ENCODE measurements around the gene SHB. TPM values are rescaled to one million over a fixed set of nuclear protein-coding genes. Genes with fewer than 3 reads are reported as not detected.

The SHB gene
- total and polyA plus RNA-seq, 2 donors = 4.9 to 5.5 TPM

DNA sequence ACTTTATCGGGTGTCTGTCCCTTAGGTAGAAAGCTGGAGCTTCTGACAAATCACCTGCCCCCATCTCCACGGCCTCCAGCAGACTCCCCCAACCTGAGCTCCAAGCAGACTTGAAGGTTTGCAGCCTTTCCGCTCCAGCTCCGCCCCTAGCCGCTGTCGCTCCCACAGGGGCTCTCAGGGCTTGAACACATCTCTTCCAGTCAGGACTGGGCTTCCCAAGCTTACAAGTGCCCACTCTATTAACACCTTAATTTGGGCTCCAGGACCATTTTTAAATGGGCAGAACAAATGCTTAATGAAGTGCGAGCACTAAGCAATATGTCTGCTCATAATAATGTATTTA, 147.9 kb downstream of the SHB start:
- Histone ChIP-seq H3K27me3 (ENCODE audit: control insufficient read depth in 2 of 2, insufficient read depth in 1 of 2, low read length in 1 of 2) (no peaks in the 10 kb centered on the region), H3K4me1 (ENCODE audit: control insufficient read depth in 2 of 2, insufficient read depth in 2 of 2, low read length in 2 of 2) (peaks cover under 1 to 26% of the 10 kb centered on the region in 2 donors), H3K9me3 (ENCODE audit: control insufficient read depth in 2 of 2, insufficient read depth in 1 of 2, low read length in 1 of 2) (no peaks in the 10 kb centered on the region), H3K4me3 (ENCODE audit: low read length in 2 of 2) (no peak overlapping the region), H3K36me3 (ENCODE audit: control insufficient read depth in 2 of 2, insufficient read depth in 2 of 2, low read length in 1 of 2) (no peaks in the 10 kb centered on the region), H3K27ac (ENCODE audit: low read depth in 1 of 2, low read length in 1 of 2) (no peak overlapping the region)
- DNase-seq (ENCODE audit: low read depth in 6 of 9, low spot score in 9 of 9) = no peak
- 96% methylated on average over 7 of the region's 7 CpGs for WGBS

DNA sequence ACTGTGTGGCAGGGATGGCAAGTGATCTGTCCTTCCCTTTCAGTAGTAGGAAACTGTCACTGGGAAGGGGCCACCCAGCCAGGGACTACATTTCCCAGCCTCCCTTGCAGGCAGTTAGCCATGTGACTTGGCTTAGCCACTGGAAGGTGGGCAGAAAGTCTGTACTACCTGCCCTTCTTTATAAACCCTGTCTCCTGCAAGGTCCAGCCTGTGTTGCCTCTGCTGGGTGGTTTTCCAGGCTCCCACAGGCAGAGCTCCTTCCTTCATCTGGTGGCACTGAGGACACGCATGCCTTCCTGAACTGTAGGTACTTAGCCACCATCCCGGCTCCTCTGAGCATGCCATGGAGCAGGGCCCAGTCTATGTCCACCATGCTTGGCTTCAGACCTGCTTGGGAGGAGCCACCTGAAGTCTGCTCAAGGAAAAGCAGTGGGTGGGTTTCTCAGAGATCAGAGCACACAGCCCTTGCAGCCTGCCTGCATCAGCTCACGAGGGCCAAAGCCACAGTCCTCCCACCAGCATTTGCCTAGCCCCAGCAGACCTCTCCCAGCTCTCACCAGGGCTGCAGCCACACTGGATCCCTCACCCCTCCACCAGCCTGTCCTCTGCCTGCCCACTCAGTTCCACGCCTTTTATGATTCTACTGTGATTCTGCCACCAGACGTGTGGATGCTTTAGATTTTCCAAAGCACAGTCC, 148.4 kb downstream of the SHB start:
- DNase-seq (ENCODE audit: low read depth in 6 of 9, low spot score in 9 of 9) = peak in 2 of 9 donors; percentile 37 to 48
- H3K4me1 ChIP-seq (ENCODE audit: control insufficient read depth in 2 of 2, insufficient read depth in 2 of 2, low read length in 2 of 2) = peaks cover 0 to 24% of the 10 kb centered on the region in 2 donors
- no peak overlapping the region for H3K27ac ChIP-seq (ENCODE audit: low read depth in 1 of 2, low read length in 1 of 2)
- H3K36me3 ChIP-seq (ENCODE audit: control insufficient read depth in 2 of 2, insufficient read depth in 2 of 2, low read length in 1 of 2) = no peaks in the 10 kb centered on the region
- WGBS = 94% methylated on average over 5 of the region's 5 CpGs
- H3K9me3 ChIP-seq (ENCODE audit: control insufficient read depth in 2 of 2, insufficient read depth in 1 of 2, low read length in 1 of 2) = no peaks in the 10 kb centered on the region
- no peak overlapping the region for H3K4me3 ChIP-seq (ENCODE audit: low read length in 2 of 2)
- no peaks in the 10 kb centered on the region for H3K27me3 ChIP-seq (ENCODE audit: control insufficient read depth in 2 of 2, insufficient read depth in 1 of 2, low read length in 1 of 2)

DNA sequence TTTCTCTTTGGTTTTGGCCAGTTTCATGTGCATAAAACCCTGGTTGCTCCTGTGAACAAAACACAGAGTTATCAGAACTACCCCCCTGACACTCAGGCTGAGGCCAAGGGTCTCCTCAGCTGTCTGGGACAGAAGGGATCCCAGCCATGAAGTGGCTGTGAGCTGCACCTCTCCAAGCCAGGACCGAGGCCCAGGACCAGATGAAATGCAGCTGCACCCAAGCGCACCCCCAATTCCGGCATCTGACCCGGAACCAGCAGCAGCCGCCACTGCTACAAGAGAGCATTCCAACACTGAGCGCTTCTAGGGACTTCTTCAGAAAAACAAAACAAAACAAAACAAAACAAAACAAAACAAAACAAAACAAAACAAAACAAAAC, 149.1 kb downstream of the SHB start:
- no peaks in the 10 kb centered on the region for H3K27me3 ChIP-seq (ENCODE audit: control insufficient read depth in 2 of 2, insufficient read depth in 1 of 2, low read length in 1 of 2)

DNA sequence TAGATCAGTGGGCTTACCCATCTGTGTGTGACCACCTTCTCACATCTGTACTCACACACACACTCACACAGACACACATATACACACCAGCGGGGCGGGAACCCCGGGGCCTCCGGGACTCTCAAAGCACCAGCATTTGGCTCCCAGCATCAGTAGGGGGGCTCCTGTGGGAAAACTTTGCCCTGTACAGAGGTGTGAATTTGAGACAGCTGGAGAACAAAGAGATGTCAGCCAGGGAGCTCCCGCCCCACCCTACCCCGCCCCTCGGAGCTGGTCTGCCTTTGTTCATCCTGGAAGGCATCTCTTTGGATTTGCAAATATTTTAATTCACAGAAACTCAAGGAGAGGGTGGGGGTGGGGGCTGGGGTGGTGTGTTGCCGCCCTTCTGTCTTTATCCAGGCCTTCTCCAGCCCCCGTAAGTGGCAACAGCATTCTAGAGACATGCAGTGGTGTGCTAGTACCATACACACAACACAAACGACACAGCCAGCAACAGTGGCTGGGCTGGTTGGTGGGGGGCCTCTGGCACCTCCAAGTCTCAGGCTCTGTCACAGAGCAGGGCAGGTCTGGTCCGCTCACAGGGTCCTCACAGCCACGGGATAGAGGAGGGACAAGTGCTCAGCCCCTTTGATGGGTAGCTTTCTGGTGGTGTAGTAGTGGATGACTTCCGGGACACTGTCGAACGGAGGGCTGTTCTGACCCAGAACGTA, 149.6 kb downstream of the SHB start:
- Histone ChIP-seq H3K27ac (ENCODE audit: low read depth in 1 of 2, low read length in 1 of 2) (no peak overlapping the region), H3K4me1 (ENCODE audit: control insufficient read depth in 2 of 2, insufficient read depth in 2 of 2, low read length in 2 of 2) (peaks cover 0 to 24% of the 10 kb centered on the region in 2 donors), H3K36me3 (ENCODE audit: control insufficient read depth in 2 of 2, insufficient read depth in 2 of 2, low read length in 1 of 2) (no peaks in the 10 kb centered on the region), H3K9me3 (ENCODE audit: control insufficient read depth in 2 of 2, insufficient read depth in 1 of 2, low read length in 1 of 2) (no peaks in the 10 kb centered on the region), H3K27me3 (ENCODE audit: control insufficient read depth in 2 of 2, insufficient read depth in 1 of 2, low read length in 1 of 2) (no peaks in the 10 kb centered on the region), H3K4me3 (ENCODE audit: low read length in 2 of 2) (no peak overlapping the region)
- no peak for DNase-seq (ENCODE audit: low read depth in 6 of 9, low spot score in 9 of 9)
- 95% methylated on average over 16 of the region's 16 CpGs for WGBS

More for the DNA sequence above, 149.1 kb downstream of the SHB start:
- H3K9me3 ChIP-seq (ENCODE audit: control insufficient read depth in 2 of 2, insufficient read depth in 1 of 2, low read length in 1 of 2) = no peaks in the 10 kb centered on the region
- H3K4me1 ChIP-seq (ENCODE audit: control insufficient read depth in 2 of 2, insufficient read depth in 2 of 2, low read length in 2 of 2) = peaks cover 0 to 24% of the 10 kb centered on the region in 2 donors
- WGBS = 97% methylated on average over 6 of the region's 6 CpGs
- no peak for DNase-seq (ENCODE audit: low read depth in 6 of 9, low spot score in 9 of 9)
- H3K36me3 ChIP-seq (ENCODE audit: control insufficient read depth in 2 of 2, insufficient read depth in 2 of 2, low read length in 1 of 2) = no peaks in the 10 kb centered on the region
- no peak overlapping the region for H3K4me3 ChIP-seq (ENCODE audit: low read length in 2 of 2)
- no peak overlapping the region for H3K27ac ChIP-seq (ENCODE audit: low read depth in 1 of 2, low read length in 1 of 2)

DNA sequence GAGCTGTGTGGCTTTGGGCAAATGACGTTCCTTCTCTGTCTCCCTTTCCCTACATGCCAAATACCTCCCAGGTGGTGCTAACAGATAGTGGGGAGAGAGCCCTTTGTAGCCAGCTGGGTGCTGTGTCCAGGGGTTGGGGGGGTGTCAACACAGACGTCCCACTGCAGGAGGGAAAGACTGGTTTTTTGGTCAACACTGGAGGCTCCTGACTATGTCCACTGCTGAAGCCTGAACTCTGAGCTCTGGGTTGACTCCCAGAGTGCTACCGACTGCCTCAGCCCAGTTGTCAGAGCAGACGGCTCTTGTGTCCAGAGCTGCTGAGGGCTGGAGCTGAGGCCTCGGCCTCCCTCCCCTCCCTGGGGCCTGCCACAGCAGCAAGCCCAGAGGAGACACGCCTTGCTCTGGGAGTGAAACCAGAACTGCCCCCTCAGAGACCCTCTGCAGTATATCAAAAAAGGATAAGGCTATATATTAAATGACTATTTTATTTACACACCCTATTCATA, 150.3 kb downstream of the SHB start:
- no peaks in the 10 kb centered on the region for H3K36me3 ChIP-seq (ENCODE audit: control insufficient read depth in 2 of 2, insufficient read depth in 2 of 2, low read length in 1 of 2)
- no peak overlapping the region for H3K4me3 ChIP-seq (ENCODE audit: low read length in 2 of 2)
- no peak for DNase-seq (ENCODE audit: low read depth in 6 of 9, low spot score in 9 of 9)
- WGBS = 96% methylated on average over 6 of the region's 6 CpGs
- peaks cover 0 to 27% of the 10 kb centered on the region in 2 donors for H3K4me1 ChIP-seq (ENCODE audit: control insufficient read depth in 2 of 2, insufficient read depth in 2 of 2, low read length in 2 of 2)
- H3K27me3 ChIP-seq (ENCODE audit: control insufficient read depth in 2 of 2, insufficient read depth in 1 of 2, low read length in 1 of 2) = no peaks in the 10 kb centered on the region
- H3K27ac ChIP-seq (ENCODE audit: low read depth in 1 of 2, low read length in 1 of 2) = no peak overlapping the region
- no peaks in the 10 kb centered on the region for H3K9me3 ChIP-seq (ENCODE audit: control insufficient read depth in 2 of 2, insufficient read depth in 1 of 2, low read length in 1 of 2)

DNA sequence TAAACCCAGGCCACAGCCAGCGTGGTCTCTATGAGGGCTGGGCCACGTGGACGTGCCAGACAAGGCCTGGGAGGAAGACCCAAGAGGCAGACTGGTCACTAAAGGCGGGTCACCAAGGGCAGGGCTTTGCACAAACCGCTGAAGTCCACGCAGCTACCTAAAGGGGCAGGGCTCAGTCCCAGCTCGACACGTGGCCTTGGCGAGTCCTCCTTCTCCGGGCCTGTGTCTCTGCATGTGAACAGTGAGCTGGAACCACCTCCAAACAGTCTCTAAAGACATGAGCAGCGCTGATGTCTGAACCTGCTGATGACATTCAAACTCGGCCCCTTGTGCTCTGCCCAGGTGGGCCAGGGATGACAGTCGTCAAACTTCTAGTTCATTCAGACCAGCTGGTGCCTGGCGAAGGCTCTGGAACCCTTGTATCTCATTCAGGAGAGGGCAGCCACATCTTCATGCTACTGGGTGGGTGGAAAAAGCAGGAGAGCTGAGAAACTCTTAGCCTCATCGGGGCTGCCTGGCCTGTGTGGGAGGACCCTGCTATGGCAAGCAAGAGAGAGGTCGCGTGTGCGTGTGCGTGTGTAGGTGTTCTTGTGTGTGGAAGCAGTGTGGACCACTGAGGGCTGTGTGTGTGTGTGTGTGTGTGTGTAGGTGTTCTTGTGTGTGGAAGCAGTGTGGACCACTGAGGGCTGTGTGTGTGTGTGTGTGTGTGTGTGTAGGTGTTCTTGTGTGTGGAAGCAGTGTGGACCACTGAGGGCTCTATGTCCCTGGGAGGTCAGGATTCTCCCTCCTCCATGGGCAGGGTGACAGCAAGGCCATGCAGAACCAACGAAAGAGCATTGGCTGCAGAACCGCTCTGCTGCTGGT, 151.0 kb downstream of the SHB start:
- 96% methylated on average over 21 of the region's 21 CpGs for WGBS
- H3K4me1 ChIP-seq (ENCODE audit: control insufficient read depth in 2 of 2, insufficient read depth in 2 of 2, low read length in 2 of 2) = peaks cover 0 to 22% of the 10 kb centered on the region in 2 donors
- H3K4me3 ChIP-seq (ENCODE audit: low read length in 2 of 2) = no peak overlapping the region
- no peaks in the 10 kb centered on the region for H3K27me3 ChIP-seq (ENCODE audit: control insufficient read depth in 2 of 2, insufficient read depth in 1 of 2, low read length in 1 of 2)
- no peaks in the 10 kb centered on the region for H3K36me3 ChIP-seq (ENCODE audit: control insufficient read depth in 2 of 2, insufficient read depth in 2 of 2, low read length in 1 of 2)
- H3K27ac ChIP-seq (ENCODE audit: low read depth in 1 of 2, low read length in 1 of 2) = no peak overlapping the region
- H3K9me3 ChIP-seq (ENCODE audit: control insufficient read depth in 2 of 2, insufficient read depth in 1 of 2, low read length in 1 of 2) = no peaks in the 10 kb centered on the region
- no peak for DNase-seq (ENCODE audit: low read depth in 6 of 9, low spot score in 9 of 9)

DNA sequence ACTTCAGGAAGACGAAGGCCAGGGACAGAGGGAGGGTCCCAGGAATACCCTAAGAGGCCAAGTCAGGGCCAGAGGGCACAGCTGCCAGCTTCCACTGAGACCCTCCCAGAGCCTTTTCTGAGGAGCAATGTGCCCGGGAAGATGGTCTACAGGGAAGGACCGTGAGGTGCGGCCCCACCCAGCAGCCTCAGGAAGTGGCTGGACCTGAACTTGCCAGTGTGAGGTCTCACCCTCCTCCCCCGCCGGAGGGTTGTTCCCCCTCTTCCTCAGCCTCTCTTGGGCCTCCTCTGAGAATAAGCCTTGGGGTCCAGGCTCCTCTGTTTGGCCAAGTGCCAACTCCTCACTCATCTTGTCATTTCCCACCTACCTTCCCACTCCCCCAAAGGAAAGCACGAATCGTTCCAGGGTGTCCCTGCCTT, 151.7 kb downstream of the SHB start:
- 91% methylated on average over 8 of the region's 8 CpGs for WGBS
- no peaks in the 10 kb centered on the region for H3K27me3 ChIP-seq (ENCODE audit: control insufficient read depth in 2 of 2, insufficient read depth in 1 of 2, low read length in 1 of 2)
- no peak overlapping the region for H3K27ac ChIP-seq (ENCODE audit: low read depth in 1 of 2, low read length in 1 of 2)
- no peaks in the 10 kb centered on the region for H3K9me3 ChIP-seq (ENCODE audit: control insufficient read depth in 2 of 2, insufficient read depth in 1 of 2, low read length in 1 of 2)
- peaks cover 0 to 15% of the 10 kb centered on the region in 2 donors for H3K4me1 ChIP-seq (ENCODE audit: control insufficient read depth in 2 of 2, insufficient read depth in 2 of 2, low read length in 2 of 2)
- H3K36me3 ChIP-seq (ENCODE audit: control insufficient read depth in 2 of 2, insufficient read depth in 2 of 2, low read length in 1 of 2) = no peaks in the 10 kb centered on the region
- no peak for DNase-seq (ENCODE audit: low read depth in 6 of 9, low spot score in 9 of 9)
- no peak overlapping the region for H3K4me3 ChIP-seq (ENCODE audit: low read length in 2 of 2)

DNA sequence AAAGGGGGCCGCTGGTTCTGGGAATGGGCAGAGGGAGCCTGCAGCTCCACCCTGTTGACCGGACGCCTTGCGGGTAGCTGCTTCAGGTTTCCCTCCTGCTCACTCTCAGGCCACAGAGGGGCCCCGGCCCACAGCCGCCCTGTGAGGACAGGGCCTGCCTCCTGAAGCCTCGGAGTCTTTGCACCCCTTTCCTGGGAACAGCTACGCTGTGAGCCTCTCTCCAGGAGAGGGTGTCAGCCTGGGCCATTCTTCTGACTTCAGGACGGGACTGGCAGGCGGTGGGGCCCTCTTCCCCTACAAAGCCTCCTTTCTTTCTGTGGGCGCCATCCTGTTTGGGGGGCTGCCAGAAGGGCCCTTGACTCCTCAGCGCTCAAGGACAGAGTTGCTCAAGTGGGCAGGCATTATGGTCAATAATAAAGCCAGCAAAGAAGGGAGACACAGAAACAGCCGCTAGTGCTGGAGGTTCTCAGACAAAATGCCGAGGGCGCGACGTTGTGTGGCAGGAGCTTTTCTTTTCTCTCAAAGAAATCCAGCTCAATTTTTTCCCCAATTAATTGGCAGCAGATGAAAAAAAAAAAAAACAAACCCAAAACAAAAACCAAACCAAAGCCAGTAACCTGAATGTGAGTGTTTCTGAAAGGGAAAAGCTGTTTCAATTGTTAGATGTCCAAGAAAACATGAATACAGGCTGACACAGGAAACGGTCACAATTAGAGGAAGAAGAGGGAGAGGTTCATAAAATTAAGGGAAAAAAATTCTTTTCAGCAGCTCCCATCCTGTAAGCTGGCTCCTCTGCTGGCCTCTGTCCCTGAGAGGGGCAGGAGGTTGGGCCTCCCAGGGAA, 152.3 kb downstream of the SHB start:
- Histone ChIP-seq H3K4me1 (ENCODE audit: control insufficient read depth in 2 of 2, insufficient read depth in 2 of 2, low read length in 2 of 2) (peaks cover 0 to 8% of the 10 kb centered on the region in 2 donors), H3K27me3 (ENCODE audit: control insufficient read depth in 2 of 2, insufficient read depth in 1 of 2, low read length in 1 of 2) (no peaks in the 10 kb centered on the region), H3K4me3 (ENCODE audit: low read length in 2 of 2) (no peak overlapping the region), H3K27ac (ENCODE audit: low read depth in 1 of 2, low read length in 1 of 2) (no peak overlapping the region), H3K9me3 (ENCODE audit: control insufficient read depth in 2 of 2, insufficient read depth in 1 of 2, low read length in 1 of 2) (no peaks in the 10 kb centered on the region), H3K36me3 (ENCODE audit: control insufficient read depth in 2 of 2, insufficient read depth in 2 of 2, low read length in 1 of 2) (no peaks in the 10 kb centered on the region)
- WGBS = 97% methylated on average over 18 of the region's 18 CpGs
- DNase-seq (ENCODE audit: low read depth in 6 of 9, low spot score in 9 of 9) = no peak
